ENCODE measurements around the gene HNRNPA3. TPM values are rescaled to one million over a fixed set of nuclear protein-coding genes. Genes with fewer than 3 reads are reported as not detected.

HNRNPA3 gene
- total and polyA plus RNA-seq, 2 of the 13 experiments (the other 11 are each of a cell fraction or from before 2014, with no cell fraction given), result 73.3 to 97.7 TPM

DNA sequence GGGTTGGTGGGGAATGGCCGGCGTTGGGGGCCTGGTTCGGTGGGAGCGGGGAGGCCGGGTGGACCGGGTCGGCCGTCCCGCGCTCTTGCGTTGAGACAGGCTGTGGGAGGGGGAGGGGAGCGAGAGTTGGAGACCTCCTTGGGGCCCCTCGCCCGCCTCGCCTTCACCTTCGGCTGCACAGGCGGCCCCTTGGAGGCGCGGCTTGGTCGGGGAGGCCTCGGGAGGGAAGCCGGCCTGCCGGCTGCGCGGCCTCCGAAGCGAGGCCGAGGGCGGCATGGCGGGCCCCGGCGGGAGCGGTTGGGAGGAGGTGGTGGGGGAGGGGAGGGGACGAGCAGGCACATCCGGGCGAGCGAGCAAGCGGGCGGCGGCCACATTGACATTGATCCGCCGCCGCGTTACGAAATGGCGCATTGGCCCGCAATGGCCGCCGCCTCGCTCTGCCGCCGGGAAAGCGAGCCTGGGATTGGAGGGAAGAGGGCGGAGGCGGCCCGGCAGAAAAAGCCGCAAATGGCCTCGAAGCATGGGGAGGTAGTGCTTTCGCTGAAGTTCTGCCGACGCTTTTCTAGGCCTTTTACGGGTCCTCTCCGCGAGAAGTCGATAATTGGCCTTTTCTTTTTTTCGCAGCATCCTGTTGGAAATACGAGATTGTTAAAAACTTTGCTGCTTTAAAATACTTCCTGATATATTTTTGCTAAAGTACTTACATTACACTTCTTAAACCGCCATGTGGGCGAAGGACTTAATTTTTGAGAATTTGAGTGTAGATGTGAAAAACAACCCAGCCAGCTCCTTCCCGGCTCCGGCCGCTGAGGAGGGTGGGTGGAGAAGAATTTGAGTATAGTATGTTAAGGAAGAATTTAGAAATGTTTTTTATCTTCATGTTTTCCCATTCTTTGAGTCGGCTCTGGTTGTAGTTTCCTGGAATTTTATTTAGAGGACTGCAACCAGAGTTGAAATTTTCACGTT is 580 bp downstream of the HNRNPA3 start (continued):
- TF ChIP-seq, protein P1, sequence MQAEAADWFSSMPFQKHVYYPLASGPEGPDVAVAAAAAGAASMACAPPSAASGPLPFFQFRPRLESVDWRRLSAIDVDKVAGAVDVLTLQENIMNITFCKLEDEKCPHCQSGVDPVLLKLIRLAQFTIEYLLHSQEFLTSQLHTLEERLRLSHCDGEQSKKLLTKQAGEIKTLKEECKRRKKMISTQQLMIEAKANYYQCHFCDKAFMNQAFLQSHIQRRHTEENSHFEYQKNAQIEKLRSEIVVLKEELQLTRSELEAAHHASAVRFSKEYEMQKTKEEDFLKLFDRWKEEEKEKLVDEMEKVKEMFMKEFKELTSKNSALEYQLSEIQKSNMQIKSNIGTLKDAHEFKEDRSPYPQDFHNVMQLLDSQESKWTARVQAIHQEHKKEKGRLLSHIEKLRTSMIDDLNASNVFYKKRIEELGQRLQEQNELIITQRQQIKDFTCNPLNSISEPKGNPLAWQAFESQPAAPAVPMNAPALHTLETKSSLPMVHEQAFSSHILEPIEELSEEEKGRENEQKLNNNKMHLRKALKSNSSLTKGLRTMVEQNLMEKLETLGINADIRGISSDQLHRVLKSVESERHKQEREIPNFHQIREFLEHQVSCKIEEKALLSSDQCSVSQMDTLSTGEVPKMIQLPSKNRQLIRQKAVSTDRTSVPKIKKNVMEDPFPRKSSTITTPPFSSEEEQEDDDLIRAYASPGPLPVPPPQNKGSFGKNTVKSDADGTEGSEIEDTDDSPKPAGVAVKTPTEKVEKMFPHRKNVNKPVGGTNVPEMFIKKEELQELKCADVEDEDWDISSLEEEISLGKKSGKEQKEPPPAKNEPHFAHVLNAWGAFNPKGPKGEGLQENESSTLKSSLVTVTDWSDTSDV (CRISPR knock-in tag; IDR thresholded peaks at IDR 0.05), result peak; percentile 74
- 0 out of 2 replicates have a peak, but pooled peaks have one; percentile 43 for TF ChIP-seq ZNF780A (CRISPR knock-in tag; IDR thresholded peaks at IDR 0.05)
- no peak for TF ChIP-seq MZF1 (CRISPR knock-in tag; IDR thresholded peaks at IDR 0.05; ENCODE audit: borderline replicate concordance)
- no peak for TF ChIP-seq DNMT1 (CRISPR knock-in tag; IDR thresholded peaks at IDR 0.05)
- TF ChIP-seq, protein P2, sequence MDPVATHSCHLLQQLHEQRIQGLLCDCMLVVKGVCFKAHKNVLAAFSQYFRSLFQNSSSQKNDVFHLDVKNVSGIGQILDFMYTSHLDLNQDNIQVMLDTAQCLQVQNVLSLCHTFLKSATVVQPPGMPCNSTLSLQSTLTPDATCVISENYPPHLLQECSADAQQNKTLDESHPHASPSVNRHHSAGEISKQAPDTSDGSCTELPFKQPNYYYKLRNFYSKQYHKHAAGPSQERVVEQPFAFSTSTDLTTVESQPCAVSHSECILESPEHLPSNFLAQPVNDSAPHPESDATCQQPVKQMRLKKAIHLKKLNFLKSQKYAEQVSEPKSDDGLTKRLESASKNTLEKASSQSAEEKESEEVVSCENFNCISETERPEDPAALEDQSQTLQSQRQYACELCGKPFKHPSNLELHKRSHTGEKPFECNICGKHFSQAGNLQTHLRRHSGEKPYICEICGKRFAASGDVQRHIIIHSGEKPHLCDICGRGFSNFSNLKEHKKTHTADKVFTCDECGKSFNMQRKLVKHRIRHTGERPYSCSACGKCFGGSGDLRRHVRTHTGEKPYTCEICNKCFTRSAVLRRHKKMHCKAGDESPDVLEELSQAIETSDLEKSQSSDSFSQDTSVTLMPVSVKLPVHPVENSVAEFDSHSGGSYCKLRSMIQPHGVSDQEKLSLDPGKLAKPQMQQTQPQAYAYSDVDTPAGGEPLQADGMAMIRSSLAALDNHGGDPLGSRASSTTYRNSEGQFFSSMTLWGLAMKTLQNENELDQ (CRISPR knock-in tag; IDR thresholded peaks at IDR 0.05; ENCODE audit: borderline replicate concordance), result peak; percentile 72; the same call in 1 of the 2 replicates
- peak; percentile 86 for TF ChIP-seq ZNF574 (CRISPR knock-in tag; IDR thresholded peaks at IDR 0.05)
- TF ChIP-seq BCL3 (CRISPR knock-in tag; IDR thresholded peaks at IDR 0.05), result 0 out of 2 replicates have a peak, but pooled peaks have one; percentile 6
- TF ChIP-seq, protein P3, sequence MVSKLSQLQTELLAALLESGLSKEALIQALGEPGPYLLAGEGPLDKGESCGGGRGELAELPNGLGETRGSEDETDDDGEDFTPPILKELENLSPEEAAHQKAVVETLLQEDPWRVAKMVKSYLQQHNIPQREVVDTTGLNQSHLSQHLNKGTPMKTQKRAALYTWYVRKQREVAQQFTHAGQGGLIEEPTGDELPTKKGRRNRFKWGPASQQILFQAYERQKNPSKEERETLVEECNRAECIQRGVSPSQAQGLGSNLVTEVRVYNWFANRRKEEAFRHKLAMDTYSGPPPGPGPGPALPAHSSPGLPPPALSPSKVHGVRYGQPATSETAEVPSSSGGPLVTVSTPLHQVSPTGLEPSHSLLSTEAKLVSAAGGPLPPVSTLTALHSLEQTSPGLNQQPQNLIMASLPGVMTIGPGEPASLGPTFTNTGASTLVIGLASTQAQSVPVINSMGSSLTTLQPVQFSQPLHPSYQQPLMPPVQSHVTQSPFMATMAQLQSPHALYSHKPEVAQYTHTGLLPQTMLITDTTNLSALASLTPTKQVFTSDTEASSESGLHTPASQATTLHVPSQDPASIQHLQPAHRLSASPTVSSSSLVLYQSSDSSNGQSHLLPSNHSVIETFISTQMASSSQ (IDR thresholded peaks at IDR 0.05; ENCODE audit: low read depth), result no peak
- TF ChIP-seq, protein P3 (CRISPR knock-in tag; IDR thresholded peaks at IDR 0.05; ENCODE audit: borderline replicate concordance), result peak; percentile 76; the same call in 1 of the 2 replicates
- TF ChIP-seq, protein P4, sequence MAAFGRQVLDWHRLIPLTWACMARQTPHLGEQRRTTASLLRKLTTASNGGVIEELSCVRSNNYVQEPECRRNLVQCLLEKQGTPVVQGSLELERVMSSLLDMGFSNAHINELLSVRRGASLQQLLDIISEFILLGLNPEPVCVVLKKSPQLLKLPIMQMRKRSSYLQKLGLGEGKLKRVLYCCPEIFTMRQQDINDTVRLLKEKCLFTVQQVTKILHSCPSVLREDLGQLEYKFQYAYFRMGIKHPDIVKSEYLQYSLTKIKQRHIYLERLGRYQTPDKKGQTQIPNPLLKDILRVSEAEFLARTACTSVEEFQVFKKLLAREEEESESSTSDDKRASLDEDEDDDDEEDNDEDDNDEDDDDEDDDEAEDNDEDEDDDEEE (CRISPR knock-in tag; IDR thresholded peaks at IDR 0.05), result peak; percentile 7; the same call in 1 of the 2 replicates

All from HepG2 (cell line).